RWPE2 (cell line): ENCODE data around the gene PHF1.

ENCODE experiments used
- ATAC-seq: fragments of 200-7000 bp; cut with Tn5 transposase; 3 replicates; pipeline ENCODE4 v1.9.1; 2021; ENCODE audit warnings: low read depth
- DNase-seq: peaks from one replicate; pipeline ENCODE4 v3.0.0-alpha.2; 2020; ENCODE audit warnings: low spot score
- H3K27ac ChIP-seq: fragments of 450-650 bp; 2 replicates; pipeline ENCODE4 v1.5.1; 2017; ENCODE audit warnings: mild to moderate bottlenecking; ENCODE audit not compliant: poor library complexity, severe bottlenecking
- H3K27me3 ChIP-seq: fragments of 250-450 bp; sonication (Bioruptor Pico); 2 replicates; pipeline ENCODE4 v1.5.1; 2021; ENCODE audit warnings: mild to moderate bottlenecking, moderate library complexity; ENCODE audit not compliant: insufficient read depth, poor library complexity, severe bottlenecking
- H3K36me3 ChIP-seq: fragments of 250-450 bp; sonication (Bioruptor Pico); 2 replicates; pipeline ENCODE4 v1.5.1; 2020; ENCODE audit warnings: low read depth, mild to moderate bottlenecking, moderate library complexity
- H3K4me1 ChIP-seq: fragments of 250-450 bp; sonication (Bioruptor Pico); 2 replicates; pipeline ENCODE4 v1.5.1; 2021; ENCODE audit warnings: mild to moderate bottlenecking, moderate library complexity; ENCODE audit not compliant: insufficient read depth, poor library complexity, severe bottlenecking
- H3K4me3 ChIP-seq: fragments of 250-450 bp; sonication (Bioruptor Pico); 2 replicates; pipeline ENCODE4 v1.5.1; 2021; ENCODE audit warnings: mild to moderate bottlenecking, moderate library complexity; ENCODE audit not compliant: severe bottlenecking
- H3K9me3 ChIP-seq: fragments of 250-450 bp; sonication (Bioruptor Pico); 2 replicates; pipeline ENCODE4 v1.5.1; 2021; ENCODE audit warnings: mild to moderate bottlenecking, moderate library complexity; ENCODE audit not compliant: severe bottlenecking
- CTCF ChIP-seq: fragments of 450-650 bp; IDR thresholded peaks from one replicate; pipeline ENCODE4 v1.5.1; 2017; ENCODE audit warnings: mild to moderate bottlenecking, moderate library complexity; ENCODE audit not compliant: poor library complexity, severe bottlenecking

The PHF1 gene

GRCh38 chr6:33390767-33391277 lies 20.0 kb upstream of the PHF1 start:
- DNase-seq (no peak), ATAC-seq (no peak)
- H3K27ac ChIP-seq: peak overlapping the region; percentile 67
- no peak overlapping the region for H3K4me3 ChIP-seq
- peaks cover 17% of the 10 kb centered on the region for H3K36me3 ChIP-seq
- peaks cover 13% of the 10 kb centered on the region for H3K4me1 ChIP-seq
- H3K9me3 ChIP-seq: no peaks in the 10 kb centered on the region
- no peaks in the 10 kb centered on the region for H3K27me3 ChIP-seq
- TF ChIP-seq CTCF: no peak

GRCh38 chr6:33391278-33391921 lies 19.4 kb upstream of the PHF1 start, which contains the start of gene KIFC1:
Gene KIFC1 (plus strand): TSS chr6:33391823. CDS start chr6:33391986, 163 bp downstream.
- Histone ChIP-seq H3K4me1 (peaks cover 13% of the 10 kb centered on the region), H3K27me3 (no peaks in the 10 kb centered on the region), H3K36me3 (peaks cover 19% of the 10 kb centered on the region), H3K4me3 (peak within 1 kb of the TSS; percentile 64), H3K27ac (peak within 1 kb of the TSS; percentile 67), H3K9me3 (no peaks in the 10 kb centered on the region)
- ATAC-seq: peak; percentile 95
- TF ChIP-seq CTCF: peak; percentile 99
- DNase-seq: peak; percentile 97

GRCh38 chr6:33391922-33392594 lies 18.8 kb upstream of the PHF1 start:
- no peaks in the 10 kb centered on the region for H3K9me3 ChIP-seq
- no peak for TF ChIP-seq CTCF
- ATAC-seq (peak; percentile 16), DNase-seq (no peak)
- peak overlapping the region; percentile 64 for H3K4me3 ChIP-seq
- H3K4me1 ChIP-seq: peaks cover 13% of the 10 kb centered on the region
- peaks cover 19% of the 10 kb centered on the region for H3K36me3 ChIP-seq
- H3K27me3 ChIP-seq: no peaks in the 10 kb centered on the region
- peak overlapping the region; percentile 67 for H3K27ac ChIP-seq

- H3K27me3 ChIP-seq: no peaks in the 10 kb centered on the region
- peaks cover 13% of the 10 kb centered on the region for H3K4me1 ChIP-seq
- TF ChIP-seq CTCF: no peak
- no peaks in the 10 kb centered on the region for H3K9me3 ChIP-seq
- peak overlapping the region; percentile 64 for H3K4me3 ChIP-seq
- H3K27ac ChIP-seq: peak overlapping the region; percentile 67
- H3K36me3 ChIP-seq: peaks cover 23% of the 10 kb centered on the region
- DNase-seq: no peak
- ATAC-seq: no peak
Measured at GRCh38 chr6:33392595-33392948, 18.2 kb upstream of the PHF1 start.

- peak overlapping the region; percentile 67 for H3K27ac ChIP-seq
- DNase-seq (no peak), ATAC-seq (no peak)
- H3K27me3 ChIP-seq: no peaks in the 10 kb centered on the region
- peaks cover 27% of the 10 kb centered on the region for H3K36me3 ChIP-seq
- peak overlapping the region; percentile 64 for H3K4me3 ChIP-seq
- no peaks in the 10 kb centered on the region for H3K9me3 ChIP-seq
- TF ChIP-seq CTCF: no peak
- H3K4me1 ChIP-seq: peaks cover 13% of the 10 kb centered on the region
Measured at GRCh38 chr6:33392979-33393378, 17.8 kb upstream of the PHF1 start.
